ENCODE measurements around the gene TOPBP1. TPM values are rescaled to one million over a fixed set of nuclear protein-coding genes. Genes with fewer than 3 reads are reported as not detected.

TOPBP1 gene
- total RNA-seq, 1 experiment from 2014 or later = 51.5 TPM

GRCh38 chr3:133589503-133589902 lies 72.2 kb downstream of the TOPBP1 start:
- no peak overlapping the region for H2BK5ac ChIP-seq (ENCODE audit: insufficient read length, low read length)
- no peak overlapping the region for H2AFZ ChIP-seq (ENCODE audit: low read length)
- no peaks in the 10 kb centered on the region for H3K9me3 Mint-ChIP-seq
- WGBS (ENCODE audit: extremely low coverage, insufficient read length, low lambda C conversion rate) = no CpG with 5 or more reads among the region's 8 CpGs
- no peak overlapping the region for H4K5ac ChIP-seq (ENCODE audit: insufficient read length, low read depth, low read length)
- no peak overlapping the region for H3K14ac ChIP-seq (ENCODE audit: insufficient read depth, low read length)
- TF ChIP-seq CTCF (conservative IDR thresholded peaks at IDR 0.05) = no peak
- H3K18ac ChIP-seq (ENCODE audit: insufficient read length, low read depth, low read length) = no peak overlapping the region
- H2BK120ac ChIP-seq (ENCODE audit: low read depth, low read length, poor library complexity, severe bottlenecking) = no peak overlapping the region
- no peak overlapping the region for H3K4me2 ChIP-seq (ENCODE audit: insufficient read depth, insufficient read length, low read length)
- H3K9ac ChIP-seq (ENCODE audit: extremely low read depth, insufficient read length, low read length) = no peak overlapping the region
- no peaks in the 10 kb centered on the region for H4K20me1 ChIP-seq (ENCODE audit: control insufficient read depth, insufficient read depth, insufficient read length)
- no peaks in the 10 kb centered on the region for H3K27me3 Mint-ChIP-seq (ENCODE audit: low read depth)
- no peaks in the 10 kb centered on the region for H3K79me1 ChIP-seq (ENCODE audit: insufficient read depth, low read depth, low read length, poor library complexity, severe bottlenecking)
- no peak overlapping the region for H2BK15ac ChIP-seq (ENCODE audit: low read depth, low read length)
- DNase-seq = no peak
- no peak overlapping the region for H4K8ac ChIP-seq (replicated peaks; ENCODE audit: insufficient read length, low read depth, low read length)
- H3K23ac ChIP-seq (ENCODE audit: insufficient read length, low read depth, low read length) = no peak overlapping the region
- H3K56ac ChIP-seq (ENCODE audit: insufficient read length, low read depth, low read length) = no peak overlapping the region
- no peak overlapping the region for H2BK20ac ChIP-seq (ENCODE audit: low read depth, low read length, poor library complexity, severe bottlenecking)
- H3K27ac Mint-ChIP-seq = no peak overlapping the region
- no peaks in the 10 kb centered on the region for H3K23me2 ChIP-seq (ENCODE audit: insufficient read length, low read depth, low read length, poor library complexity, severe bottlenecking)
- H2BK12ac ChIP-seq (ENCODE audit: insufficient read length, low read depth, low read length) = no peak overlapping the region
- no peak overlapping the region for H3T11ph ChIP-seq (ENCODE audit: low read length)
- no peaks in the 10 kb centered on the region for H3K27me3 ChIP-seq (ENCODE audit: insufficient read depth, low read length)
- no peaks in the 10 kb centered on the region for H3K4me1 ChIP-seq (ENCODE audit: insufficient read depth, low read length)
- H2AK5ac ChIP-seq (ENCODE audit: insufficient read length, low read length) = no peak overlapping the region
- H4K91ac ChIP-seq (ENCODE audit: insufficient read length, low read depth, low read length) = no peak overlapping the region
- H3K27ac ChIP-seq (ENCODE audit: insufficient read length, low read depth, low read length) = no peak overlapping the region
- H3K4ac ChIP-seq (ENCODE audit: low read depth, low read length) = no peak overlapping the region
- no peak overlapping the region for H3K4me3 Mint-ChIP-seq
- peaks cover 30 to 54% (median 50%) of the 10 kb centered on the region in 3 experiments; a peak in 6 of 7 replicates for H3K36me3 Mint-ChIP-seq (ENCODE audit: insufficient read depth in 1 of 3, low read depth in 3 of 3)
- no peaks in the 10 kb centered on the region for H3K79me2 ChIP-seq (ENCODE audit: insufficient read depth, low read length)
- H3K4me1 Mint-ChIP-seq = no peaks in the 10 kb centered on the region
- no peaks in the 10 kb centered on the region for H3K9me3 ChIP-seq (ENCODE audit: control insufficient read depth, low read depth, low read length)

Data from H9 (cell line).